OCI-LY1 (cell line): ENCODE data around the gene SLC22A23.

Source experiments
- EZH2 ChIP-seq: fragments of 200-600 bp; sonication (generic), shearing (Covaris generic); IDR thresholded peaks from 2 replicates; pipeline ENCODE4 v1.8.0; 2017; ENCODE audit warnings: borderline replicate concordance, mixed run types, mild to moderate bottlenecking, antibody characterized with exemption, low read length, moderate library complexity, mixed read lengths
- TF ChIP-seq, protein P1 (sequence below): fragments of 200-600 bp; sonication (generic), shearing (Covaris generic); IDR thresholded peaks from 2 replicates; pipeline ENCODE4 v1.5.1; 2017; ENCODE audit warnings: mild to moderate bottlenecking, antibody characterized with exemption, low read length, moderate library complexity, mixed read lengths

GRCh38 chr6:3357678-3358077, 99.2 kb downstream of the SLC22A23 start:
- no peak for TF ChIP-seq EZH2
- TF ChIP-seq, protein P1, sequence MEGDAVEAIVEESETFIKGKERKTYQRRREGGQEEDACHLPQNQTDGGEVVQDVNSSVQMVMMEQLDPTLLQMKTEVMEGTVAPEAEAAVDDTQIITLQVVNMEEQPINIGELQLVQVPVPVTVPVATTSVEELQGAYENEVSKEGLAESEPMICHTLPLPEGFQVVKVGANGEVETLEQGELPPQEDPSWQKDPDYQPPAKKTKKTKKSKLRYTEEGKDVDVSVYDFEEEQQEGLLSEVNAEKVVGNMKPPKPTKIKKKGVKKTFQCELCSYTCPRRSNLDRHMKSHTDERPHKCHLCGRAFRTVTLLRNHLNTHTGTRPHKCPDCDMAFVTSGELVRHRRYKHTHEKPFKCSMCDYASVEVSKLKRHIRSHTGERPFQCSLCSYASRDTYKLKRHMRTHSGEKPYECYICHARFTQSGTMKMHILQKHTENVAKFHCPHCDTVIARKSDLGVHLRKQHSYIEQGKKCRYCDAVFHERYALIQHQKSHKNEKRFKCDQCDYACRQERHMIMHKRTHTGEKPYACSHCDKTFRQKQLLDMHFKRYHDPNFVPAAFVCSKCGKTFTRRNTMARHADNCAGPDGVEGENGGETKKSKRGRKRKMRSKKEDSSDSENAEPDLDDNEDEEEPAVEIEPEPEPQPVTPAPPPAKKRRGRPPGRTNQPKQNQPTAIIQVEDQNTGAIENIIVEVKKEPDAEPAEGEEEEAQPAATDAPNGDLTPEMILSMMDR = no peak
